Fibroblast of the conjunctiva (primary cell): ENCODE data around the gene RTRAF.
A peak's percentile ranks its signal among the peaks of the same experiment; 100 is the strongest.

ENCODE experiments used
- DNase-seq: peaks from one replicate; pipeline ENCODE4 v3.0.0-alpha.2; 2010; ENCODE audit warnings: low read depth

Gene RTRAF

DNA sequence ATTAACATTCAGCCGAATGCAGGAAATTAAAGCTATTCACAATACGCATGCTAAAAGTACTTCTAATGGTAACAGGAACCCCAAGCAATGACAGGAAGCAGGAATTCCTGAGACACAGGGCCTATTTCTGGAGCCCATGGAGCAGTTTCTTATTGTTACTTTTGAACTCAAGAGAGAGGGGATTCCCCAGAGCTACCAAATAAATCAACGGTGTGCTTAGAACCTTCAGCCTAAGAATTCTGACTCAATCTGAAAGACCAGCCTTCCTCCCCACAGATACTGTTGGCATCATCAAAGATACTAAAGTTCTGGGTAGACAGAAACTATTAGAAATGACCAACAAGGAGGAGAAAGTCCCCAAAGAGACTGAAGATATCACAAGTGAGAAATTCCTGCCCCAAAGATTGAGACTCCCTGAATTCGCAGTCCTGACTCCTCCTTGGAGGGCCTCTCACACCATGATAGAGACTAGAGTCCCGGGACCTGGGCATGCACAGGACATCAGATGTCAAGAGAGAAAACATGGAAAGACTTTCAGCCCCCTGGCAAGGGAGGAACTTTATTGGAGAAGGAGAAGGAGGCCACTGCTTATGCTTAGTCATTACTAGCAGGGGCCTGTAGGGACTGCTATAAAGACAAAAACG, 32.7 kb downstream of the RTRAF start:
- no peak for DNase-seq

DNA sequence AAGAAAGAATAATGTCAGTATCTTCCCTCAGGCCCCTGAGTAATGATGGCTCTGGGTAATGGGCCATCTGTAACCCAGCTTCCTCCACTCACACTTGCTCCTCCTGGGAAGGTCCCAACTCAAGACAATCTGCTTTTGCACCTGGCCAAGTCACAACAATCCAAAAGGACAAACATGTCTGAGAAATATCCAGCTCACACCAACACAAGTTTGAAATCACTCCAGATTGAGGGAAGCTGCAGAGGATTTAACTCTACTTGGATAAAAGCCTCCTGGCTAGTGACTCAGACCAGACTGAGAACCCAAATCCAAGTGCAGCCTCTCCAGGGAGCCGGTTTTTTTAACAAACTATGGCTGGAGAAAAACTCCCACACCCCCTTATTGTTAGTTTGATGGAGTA, 34.2 kb downstream of the RTRAF start:
- peak; percentile 51 for DNase-seq

DNA sequence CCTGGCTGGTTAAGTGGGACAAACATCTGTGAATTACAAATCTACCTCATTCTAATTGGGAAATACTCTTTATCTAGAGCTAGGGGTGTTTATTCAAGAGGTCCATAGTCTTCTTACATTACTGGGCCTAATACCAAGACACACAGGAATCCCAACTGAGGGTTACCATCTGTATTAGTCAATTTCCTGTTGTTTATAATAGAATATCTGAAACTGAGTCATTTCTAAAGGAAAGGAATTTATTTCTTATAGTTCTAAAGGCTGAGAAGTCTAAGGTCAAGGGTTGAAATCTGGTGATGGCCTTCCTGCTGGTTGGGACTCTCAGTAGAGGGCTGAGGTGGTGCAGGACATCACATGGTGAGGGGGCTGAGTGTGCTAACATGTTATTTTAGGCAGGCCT, 36.0 kb downstream of the RTRAF start:
- peak; percentile 67 for DNase-seq

DNA sequence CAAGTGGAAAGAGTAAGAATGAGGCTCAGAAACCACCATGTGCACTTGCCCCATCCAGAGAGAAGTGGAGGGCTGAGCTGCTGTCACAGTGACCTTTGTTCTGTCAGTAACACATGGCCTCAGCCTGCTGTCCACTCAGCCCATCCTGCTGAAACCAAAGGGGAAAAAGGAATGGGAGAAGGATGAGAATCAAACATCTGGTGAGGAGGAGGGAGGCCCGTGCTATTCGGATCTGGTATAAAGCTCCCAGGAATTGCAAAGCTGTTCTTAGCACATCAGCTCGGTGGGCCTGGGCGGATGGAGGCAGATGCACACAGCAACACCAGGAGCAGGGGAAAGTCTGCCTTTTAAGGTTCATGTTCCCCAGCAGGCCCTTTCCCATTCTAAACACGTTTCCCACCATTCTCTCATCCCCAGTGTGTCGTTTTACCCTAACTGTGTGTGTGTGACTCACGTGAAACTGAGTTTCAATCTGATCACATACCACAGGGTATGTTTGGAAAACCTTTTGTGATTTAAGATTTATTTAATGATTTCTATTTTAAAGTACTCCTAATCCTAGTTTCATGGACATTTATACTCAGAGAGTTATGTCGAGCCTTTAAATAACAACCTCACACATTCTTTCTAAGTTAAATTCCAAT, 36.8 kb downstream of the RTRAF start:
- DNase-seq = no peak

DNA sequence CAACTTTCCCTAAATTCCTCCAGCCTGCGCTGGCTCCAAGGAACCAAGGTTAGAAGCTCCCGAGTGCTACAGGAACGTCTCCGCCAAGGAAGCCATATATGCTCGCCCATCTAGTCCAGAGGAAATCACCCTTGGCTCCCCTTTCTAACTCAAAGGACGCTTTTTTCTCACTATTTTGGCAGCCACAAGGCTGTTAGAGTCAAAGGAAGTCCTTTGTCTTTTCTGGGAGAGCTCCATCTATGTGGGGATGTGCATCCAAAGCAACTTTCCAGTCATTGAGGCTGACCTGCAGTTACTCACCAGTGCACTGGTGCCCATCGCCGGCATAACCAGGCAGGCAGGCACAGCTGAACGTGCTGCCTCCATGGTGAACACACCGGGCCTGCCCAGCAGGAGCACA, 37.6 kb downstream of the RTRAF start:
- no peak for DNase-seq

DNA sequence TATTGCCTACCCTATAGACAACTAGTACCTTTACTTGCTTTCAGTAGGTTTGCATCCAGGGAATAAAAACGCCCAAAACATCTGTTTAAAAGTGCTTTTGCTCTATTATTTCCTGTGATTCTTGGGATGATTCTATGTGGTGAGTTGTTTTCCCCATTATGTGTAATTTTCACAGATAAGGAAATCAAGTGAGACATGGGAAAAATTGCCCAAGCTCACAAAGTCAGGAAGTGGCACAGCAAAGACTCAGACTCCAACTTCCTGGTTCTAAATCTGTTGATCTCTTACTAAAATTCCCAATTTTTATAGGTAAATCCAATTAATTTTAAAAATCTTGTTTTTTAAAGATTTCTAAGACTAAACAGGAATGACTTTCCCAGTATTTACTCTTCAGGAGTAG, 40.5 kb downstream of the RTRAF start:
- no peak for DNase-seq

DNA sequence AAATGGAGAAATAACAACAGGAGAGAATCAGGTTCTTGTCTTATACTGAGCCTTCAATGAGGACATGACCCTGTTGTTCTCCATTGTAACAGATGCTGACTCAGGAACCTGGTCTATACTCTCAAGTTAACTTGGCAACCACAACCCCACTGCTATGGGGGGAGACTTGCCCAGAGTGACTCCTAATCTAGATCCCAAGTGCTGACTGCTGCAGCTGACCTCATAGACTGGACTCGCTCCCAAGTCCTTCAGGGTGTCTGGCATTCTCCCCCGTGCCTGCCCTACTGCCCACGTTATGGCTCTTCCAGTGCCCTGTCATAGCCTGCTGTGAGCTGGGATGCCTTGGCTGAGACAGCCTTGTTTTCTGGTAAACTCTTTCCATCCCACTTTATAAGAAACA, 42.4 kb downstream of the RTRAF start:
- peak; percentile 64 for DNase-seq

DNA sequence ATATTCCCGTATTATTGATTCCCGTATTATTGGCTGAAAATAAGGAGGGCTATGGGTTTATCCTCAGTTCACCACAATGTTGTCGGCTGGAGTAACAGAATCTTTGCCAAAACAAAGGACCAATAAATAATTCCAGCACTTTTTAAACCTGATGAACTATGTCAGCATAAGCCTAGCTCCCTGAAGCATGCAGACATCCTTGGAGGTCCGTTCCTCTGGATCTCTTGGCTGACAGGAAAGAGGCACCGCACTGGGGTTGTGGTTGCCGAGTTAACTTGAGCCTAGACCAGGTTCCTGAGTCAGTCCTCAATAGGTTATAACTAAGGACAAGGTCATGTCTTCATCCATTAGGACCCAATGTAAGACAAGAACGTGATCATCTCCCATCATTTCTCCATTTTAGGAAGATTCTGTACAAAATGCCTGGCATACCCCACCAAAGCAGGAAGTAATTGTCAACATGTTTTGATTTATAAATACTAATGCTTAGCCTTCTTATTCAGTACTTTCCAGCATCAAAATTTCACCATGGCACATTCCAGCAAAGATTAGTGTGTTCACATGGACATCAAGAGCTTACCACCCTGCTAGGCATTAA, 43.0 kb downstream of the RTRAF start:
- no peak for DNase-seq

DNA sequence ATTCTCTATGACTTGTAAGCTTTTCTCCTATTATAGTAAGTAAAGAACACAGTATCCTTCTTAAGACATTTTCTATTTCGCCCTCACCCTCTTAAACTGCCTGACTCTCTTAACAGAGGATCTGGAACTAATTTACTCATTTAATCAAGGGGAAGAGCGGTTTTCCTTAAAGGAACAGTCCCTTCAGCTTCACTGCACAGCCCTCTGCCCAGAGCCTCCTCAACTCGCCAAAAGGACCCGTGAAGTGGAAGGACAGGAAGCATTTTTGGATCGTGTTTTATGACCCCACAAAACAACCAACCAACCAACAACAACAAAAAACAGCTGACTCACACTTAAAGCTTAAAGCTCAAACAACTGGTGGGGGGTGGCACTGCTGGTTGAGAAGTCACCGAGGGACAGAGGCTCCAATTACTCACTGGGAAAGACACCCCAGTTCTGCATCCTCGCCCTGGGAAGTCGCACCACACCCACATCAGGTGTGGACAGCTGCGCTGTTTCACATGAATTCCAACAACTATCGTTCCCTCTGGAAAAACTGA, 43.8 kb downstream of the RTRAF start:
- peak; percentile 43 for DNase-seq

DNA sequence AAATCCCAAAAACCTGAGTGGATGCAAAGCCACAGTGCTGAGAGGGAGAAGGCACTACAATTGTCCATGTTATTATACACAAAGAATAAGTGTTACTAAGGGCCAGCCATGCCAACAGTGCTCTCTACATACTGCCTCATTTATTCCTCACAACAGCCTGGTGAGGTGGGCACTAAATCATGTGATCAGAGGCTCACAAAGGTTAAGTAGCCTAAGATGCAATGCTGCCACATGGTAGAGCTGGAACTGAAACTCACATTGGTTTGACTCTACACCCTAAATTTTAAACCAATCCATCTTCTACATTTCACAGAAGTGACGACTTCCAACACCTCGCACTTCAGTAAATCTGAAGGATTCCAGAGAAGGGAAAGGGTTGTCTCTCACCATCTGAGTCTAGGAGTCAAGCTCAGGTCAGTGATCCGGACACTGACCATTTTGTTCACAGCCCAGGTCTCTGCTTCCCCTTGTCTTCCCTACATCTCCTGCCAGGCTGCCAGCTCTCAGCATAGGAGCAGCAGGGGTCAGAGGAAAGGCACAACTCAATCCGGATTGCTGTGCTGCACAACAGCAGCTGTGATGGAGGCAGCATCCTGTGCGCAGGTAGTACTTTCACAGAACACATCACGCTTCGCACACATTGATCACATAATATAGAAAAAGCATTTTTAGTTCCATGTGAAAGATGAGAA, 49.9 kb downstream of the RTRAF start:
- no peak for DNase-seq

DNA sequence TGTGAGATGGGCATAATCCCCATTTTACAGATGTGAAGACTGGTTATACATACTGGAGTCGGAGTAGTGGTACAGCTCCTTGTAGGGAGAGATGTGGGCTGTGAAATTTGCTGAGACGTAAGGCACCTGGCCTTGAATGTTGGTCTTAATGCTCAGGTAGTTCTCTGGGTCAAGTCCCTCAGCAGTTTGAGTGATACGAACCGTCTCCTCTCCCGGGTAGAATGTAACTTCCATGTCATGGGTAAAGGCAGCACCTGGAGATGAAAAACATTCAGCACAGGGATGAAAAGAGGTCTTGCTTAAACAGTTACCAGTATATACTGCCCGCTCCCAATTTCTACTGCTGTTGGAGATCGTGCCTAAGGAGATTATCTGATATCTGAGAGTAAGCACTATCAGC, 51.3 kb downstream of the RTRAF start:
- DNase-seq = no peak

DNA sequence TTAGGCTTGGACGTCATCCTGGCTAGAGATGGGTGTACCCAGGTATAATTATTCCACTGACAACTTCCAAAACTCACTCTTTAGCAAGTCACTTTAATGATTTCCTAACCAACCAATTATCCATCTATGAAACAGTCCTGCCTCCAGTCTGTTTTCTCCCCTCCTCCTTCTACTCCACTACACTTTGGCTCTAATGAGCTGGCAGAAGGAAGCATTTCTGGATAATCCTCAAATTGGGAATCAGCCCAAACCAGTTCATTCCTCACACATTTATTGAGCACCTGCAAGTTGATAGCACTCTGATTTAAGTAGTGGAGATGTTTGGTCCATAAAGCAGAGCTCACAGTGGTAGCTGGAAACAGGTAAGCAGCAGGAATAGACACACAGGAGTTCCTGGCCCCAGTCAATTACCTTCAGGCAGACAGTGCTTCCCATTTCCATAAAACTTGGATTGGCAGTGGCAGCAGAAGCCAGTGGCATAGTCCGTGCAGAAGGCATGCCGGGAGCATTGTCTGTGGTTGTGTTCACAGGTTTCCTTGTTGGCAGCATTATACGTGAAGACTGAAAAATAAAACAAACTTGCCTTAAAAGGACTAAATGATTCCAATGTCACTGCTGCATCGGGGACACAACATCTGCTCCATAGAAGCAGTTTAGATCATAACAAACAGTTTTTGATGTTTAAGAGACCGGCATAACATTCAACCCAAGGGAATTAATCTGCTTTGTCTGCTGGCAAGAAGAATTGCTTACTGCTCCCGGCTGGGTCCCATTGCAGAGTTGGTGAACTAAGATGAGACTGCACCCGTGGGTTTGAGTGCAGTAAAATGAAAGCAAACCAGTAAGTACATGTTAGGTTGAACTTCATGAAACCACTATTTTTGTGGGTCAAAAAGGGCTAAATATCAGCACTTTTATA, 53.3 kb downstream of the RTRAF start:
- DNase-seq = no peak

DNA sequence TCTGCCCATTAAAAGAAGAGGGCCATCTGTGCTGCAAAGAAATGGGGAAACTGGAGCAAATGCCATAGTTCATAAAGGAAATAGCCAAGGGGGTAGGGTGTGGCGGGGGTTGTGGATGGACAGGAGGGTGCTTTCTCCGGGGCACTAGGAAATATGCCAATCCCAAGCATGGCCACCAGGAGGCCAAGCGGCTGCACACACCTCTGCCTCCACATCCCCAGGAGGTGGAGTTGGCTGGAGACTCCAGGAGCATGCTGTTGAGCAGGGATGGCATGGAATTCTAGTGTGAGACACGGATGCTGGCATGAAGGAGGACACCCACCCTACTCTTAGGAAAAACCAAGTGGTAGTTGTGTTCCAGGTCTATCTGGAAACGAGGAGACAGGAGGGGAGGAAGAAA, 54.3 kb downstream of the RTRAF start:
- no peak for DNase-seq

DNA sequence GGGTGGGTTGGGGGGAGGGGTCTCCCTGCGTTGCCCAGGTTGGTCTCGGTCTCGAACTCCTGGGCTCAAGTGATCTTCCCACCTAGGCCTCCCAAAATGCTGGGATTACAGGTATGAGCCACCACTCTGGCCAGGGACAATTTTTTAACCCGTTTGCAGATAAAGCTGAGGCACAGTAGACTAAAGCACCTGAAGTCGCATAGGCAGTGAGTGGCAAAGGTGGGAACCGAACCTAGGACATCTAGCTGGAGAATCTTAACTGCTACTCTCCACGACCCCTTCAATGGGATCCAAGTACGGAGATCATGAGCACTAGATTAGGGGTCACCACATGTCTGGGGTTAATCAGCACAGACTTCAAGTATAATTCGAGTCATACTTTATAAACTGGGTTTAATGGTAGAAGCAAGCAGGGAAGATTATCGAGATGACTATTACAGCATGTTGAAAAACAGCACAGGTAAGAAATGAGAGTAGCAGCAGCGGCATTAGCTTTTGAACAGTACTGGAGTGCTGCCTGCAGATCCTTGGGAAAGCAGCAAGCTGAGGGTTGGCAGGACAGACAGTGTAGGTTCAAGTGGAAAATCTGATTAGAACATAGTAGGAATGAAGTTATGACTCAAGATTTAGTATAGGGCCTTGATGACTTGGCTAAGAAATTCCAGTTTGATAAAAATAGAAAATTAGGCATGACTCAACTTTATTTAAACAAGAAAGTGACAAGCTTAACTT, 55.6 kb downstream of the RTRAF start:
- DNase-seq = peak; percentile 67

DNA sequence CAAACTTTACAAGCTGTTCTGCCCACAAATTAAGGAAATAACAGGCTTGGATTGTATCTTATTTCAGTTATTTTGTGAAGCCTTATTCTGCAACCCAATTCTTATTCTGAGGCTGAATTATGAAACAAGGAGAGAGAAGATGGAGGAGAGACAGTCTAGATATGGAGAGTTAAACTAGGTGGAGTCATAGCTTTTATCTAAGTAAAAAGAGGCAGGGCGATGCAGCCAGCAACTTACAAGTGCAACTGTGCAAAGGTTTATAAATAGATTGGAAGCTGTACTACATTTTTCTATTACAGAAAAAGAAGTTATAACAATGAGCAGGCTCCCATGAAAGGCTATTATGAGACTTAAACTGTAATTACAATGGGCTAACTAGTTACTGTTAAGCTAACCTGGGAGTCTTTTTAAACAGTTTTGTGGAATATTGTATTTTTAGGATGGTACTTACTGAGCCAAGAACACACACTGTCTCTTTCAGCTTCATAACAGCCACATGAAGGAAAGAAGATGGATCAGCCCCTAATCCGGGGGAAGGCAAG, 57.1 kb downstream of the RTRAF start:
- DNase-seq = no peak

DNA sequence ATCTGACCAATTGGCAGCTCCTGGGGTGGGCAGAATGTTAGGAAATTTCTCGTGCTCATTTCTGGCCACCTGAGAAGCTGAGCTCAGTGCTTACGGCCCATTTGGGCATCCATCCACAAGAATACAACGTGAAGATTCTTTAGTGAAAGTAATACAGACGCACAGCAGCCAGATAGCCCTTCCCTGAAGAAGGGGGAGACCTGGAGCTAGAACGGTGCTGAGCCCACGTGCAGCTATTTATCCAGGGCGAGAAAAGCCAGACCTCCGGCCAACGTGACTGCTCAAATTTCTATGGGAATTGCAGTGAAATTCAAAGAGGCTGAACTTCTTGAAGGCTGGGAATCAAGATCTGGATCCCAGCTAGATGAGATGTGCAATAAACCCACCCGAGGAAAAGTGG, 58.8 kb downstream of the RTRAF start:
- DNase-seq = no peak

DNA sequence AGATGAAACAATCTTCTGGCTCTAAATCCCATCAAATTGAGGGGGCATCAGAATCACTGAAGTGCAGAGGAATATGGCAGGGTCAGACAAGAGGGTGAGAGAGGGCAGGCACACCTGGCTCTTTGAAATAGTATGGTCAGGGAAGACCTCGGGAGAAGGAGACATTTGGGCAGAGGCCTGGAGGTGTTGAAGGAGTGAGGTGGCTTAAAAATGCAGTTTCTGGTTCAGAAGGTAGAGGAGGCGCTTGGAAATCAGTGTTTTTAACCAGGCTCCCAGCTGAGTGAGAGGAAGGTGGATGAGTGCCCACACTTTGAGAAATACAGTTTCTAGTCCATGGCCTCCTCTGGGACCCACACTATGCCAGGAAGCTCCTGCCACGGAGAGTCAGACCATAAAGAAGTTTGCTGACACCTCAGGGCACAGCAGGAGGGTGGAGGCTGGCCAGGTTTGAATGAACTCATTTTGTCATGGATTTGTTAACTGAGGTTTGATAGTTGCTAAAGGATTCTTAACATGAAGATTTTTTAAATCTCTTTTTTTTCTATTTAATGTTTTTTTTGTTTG, 59.4 kb downstream of the RTRAF start:
- no peak for DNase-seq

DNA sequence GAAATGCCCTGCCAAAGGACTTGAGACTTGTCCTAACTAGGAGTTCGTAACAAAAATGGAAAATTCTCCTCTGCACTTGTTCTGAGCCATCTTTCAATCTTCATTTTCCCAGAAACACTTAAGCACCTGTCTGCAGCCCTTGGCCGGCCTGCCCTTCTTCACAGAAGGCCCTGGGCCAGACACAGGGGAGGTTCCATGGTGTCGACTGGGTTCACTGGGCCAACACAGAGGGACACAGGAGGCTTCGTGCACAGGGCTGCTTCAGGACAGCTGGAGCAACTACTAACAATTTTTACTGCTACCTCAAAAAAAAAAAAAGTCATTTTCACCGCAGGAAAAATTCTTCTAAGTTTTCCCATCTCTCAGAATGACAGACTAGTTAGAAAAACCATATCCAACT, 59.9 kb downstream of the RTRAF start:
- no peak for DNase-seq

DNA sequence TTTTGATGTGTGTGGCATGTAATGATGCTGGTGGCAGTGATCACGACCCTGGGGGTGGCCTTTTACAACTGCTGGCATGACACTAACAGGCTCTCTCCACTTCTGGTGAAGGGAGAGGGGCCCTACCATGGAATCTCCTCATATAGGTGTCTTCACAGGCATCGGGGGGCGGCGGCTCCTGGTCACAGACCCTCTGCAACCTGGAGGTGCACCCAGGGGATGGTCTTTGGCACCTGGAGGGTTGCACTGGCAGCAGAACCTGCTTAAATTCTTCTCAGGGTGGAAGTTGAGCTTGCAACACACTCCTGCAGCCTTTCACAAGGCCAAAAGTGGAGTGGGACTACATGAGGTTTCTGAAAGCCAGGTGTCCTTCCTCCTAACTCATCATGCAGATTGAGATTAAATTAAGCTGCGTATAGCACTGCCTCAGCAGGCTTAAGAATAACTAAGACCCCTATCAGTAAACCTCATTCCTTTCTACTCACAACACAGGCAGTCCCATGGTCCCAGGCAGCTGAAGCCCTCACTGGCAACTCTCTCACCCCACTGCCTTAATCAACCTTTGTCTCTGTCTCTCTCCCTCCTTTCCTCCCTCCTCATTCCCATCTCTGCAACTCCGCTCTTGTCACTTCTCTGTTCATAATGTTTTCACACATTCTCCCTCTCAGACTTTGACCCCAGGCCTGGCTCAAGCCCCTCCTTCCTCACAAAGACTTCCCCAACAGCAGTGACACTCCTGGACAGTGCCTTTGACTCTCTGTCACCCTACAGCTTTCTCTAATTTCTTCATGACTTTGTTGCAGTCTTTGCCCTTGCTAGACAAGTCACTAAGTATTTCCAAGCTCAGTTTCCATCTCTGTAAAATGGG, 60.6 kb downstream of the RTRAF start:
- DNase-seq = no peak

DNA sequence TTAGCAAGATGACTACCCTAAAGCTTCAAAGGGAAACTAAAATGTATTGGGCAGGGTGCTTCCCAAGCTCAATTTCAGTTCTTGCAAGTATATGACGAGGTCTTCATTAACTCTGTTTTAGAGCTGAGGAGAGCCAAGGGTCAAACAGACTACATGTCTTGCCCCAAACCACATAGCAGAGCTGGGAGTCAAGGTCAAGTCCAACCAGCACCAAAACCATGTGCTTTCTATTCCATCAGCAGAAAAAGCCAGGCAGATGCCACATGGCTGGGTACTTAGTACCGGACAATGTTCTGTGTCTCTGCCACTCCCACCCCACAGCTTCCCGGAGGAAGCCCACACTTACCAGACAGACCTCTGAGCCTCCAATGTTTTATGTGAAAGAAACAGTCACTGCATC, 61.9 kb downstream of the RTRAF start:
- no peak for DNase-seq
